Astrocyte (in vitro differentiated cells and primary cell): ENCODE data around the gene NOL4L. TPM values are rescaled to one million over a fixed set of nuclear protein-coding genes. Genes with fewer than 3 reads are reported as not detected.

Experiments
- DNase-seq: peaks from one replicate; pipeline ENCODE4 v3.0.0-alpha.2; 2010; ENCODE audit warnings: low read depth
- FAIRE-seq: peaks from 2 replicates; lab custom pipeline; 2011; peaks lifted over from hg19 to GRCh38; lab: Jason Lieb, UNC
- H2AFZ ChIP-seq: 2 replicates; pipeline ENCODE4 v1.6.0; 2012; ENCODE audit warnings: low read depth, low read length, inconsistent platforms
- H3K27ac ChIP-seq: 2 replicates; pipeline ENCODE4 v1.5.1; 2011; ENCODE audit warnings: low read depth, low read length, inconsistent platforms
- H3K27me3 ChIP-seq: 2 replicates; pipeline ENCODE4 v1.6.0; 2011; ENCODE audit warnings: low read length, inconsistent platforms; ENCODE audit not compliant: insufficient read depth
- H3K36me3 ChIP-seq: 2 replicates; pipeline ENCODE4 v1.5.1; 2011; ENCODE audit warnings: low read length, inconsistent platforms; ENCODE audit not compliant: insufficient read depth
- H3K4me1 ChIP-seq: 2 replicates; pipeline ENCODE4 v1.5.1; 2011; ENCODE audit warnings: low read length, inconsistent platforms; ENCODE audit not compliant: insufficient read depth
- H3K4me2 ChIP-seq: 2 replicates; pipeline ENCODE4 v1.6.0; 2012; ENCODE audit warnings: low read length, inconsistent platforms
- H3K4me3 ChIP-seq: 2 replicates; pipeline ENCODE4 v1.5.1; 2011; ENCODE audit warnings: low read depth, mild to moderate bottlenecking, low read length, inconsistent platforms; ENCODE audit not compliant: insufficient read depth
- H3K79me2 ChIP-seq: 2 replicates; pipeline ENCODE4 v1.6.0; 2012; ENCODE audit warnings: mild to moderate bottlenecking, low read length, inconsistent platforms; ENCODE audit not compliant: insufficient read depth
- H3K9ac ChIP-seq: 2 replicates; pipeline ENCODE4 v1.6.0; 2012; ENCODE audit warnings: mild to moderate bottlenecking, low read length, inconsistent platforms
- H3K9me3 ChIP-seq: 2 replicates; pipeline ENCODE4 v1.5.1; 2012; ENCODE audit warnings: low read depth, mild to moderate bottlenecking, low read length, inconsistent platforms; ENCODE audit not compliant: insufficient read depth
- H4K20me1 ChIP-seq: 2 replicates; pipeline ENCODE4 v1.6.0; 2012; ENCODE audit warnings: low read length, inconsistent platforms; ENCODE audit not compliant: insufficient read depth
- H3K27ac Mint-ChIP-seq: one replicate; pipeline ENCODE4 v1.8.0; 2021; ENCODE audit warnings: mild to moderate bottlenecking, mixed read lengths; ENCODE audit not compliant: unreplicated experiment
- H3K27me3 Mint-ChIP-seq: one replicate; pipeline ENCODE4 v1.8.0; 2021; ENCODE audit warnings: low read depth, mixed read lengths; ENCODE audit not compliant: unreplicated experiment
- H3K36me3 Mint-ChIP-seq: one replicate; pipeline ENCODE4 v1.8.0; 2021; ENCODE audit warnings: low read depth, mixed read lengths; ENCODE audit not compliant: unreplicated experiment
- H3K4me1 Mint-ChIP-seq: one replicate; pipeline ENCODE4 v1.8.0; 2021; ENCODE audit warnings: low read depth, mixed read lengths; ENCODE audit not compliant: unreplicated experiment
- H3K4me3 Mint-ChIP-seq: one replicate; pipeline ENCODE4 v1.8.0; 2021; ENCODE audit warnings: mild to moderate bottlenecking, moderate library complexity, mixed read lengths; ENCODE audit not compliant: unreplicated experiment
- H3K9me3 Mint-ChIP-seq: one replicate; pipeline ENCODE4 v1.8.0; 2021; ENCODE audit warnings: mild to moderate bottlenecking, mixed read lengths; ENCODE audit not compliant: unreplicated experiment
- CTCF ChIP-seq: IDR thresholded peaks from 2 replicates; pipeline ENCODE4 v1.5.1; 2011; ENCODE audit warnings: low read depth, mild to moderate bottlenecking, inconsistent platforms, low read length, moderate library complexity; ENCODE audit not compliant: insufficient read depth
- EZH2 ChIP-seq: IDR thresholded peaks from 2 replicates; pipeline ENCODE4 v1.6.1; 2012; ENCODE audit warnings: mild to moderate bottlenecking, low read length, inconsistent platforms; ENCODE audit not compliant: insufficient read depth
- total RNA-seq: library from RNA; stranded (reverse); gene quantifications from 2 replicates; pipeline ENCODE4 v1.2.1, GENCODE V29; 2021

NOL4L gene
- total RNA-seq, 1 donor from 2014 or later: 35.5 TPM

- H3K27ac ChIP-seq: no peak overlapping the region
- H4K20me1 ChIP-seq: peaks cover 6% of the 10 kb centered on the region
- H3K4me2 ChIP-seq: no peak overlapping the region
- TF ChIP-seq CTCF (no peak), EZH2 (no peak)
- H3K9me3 Mint-ChIP-seq: no peaks in the 10 kb centered on the region
- peak overlapping the region; percentile 64 for H3K27ac Mint-ChIP-seq
- H3K4me1 ChIP-seq: peaks cover 4% of the 10 kb centered on the region
- no peaks in the 10 kb centered on the region for H3K36me3 ChIP-seq
- no peak overlapping the region for H3K4me3 ChIP-seq
- H3K4me3 Mint-ChIP-seq: peak overlapping the region; percentile 11
- peaks cover 7% of the 10 kb centered on the region for H3K27me3 ChIP-seq
- H2AFZ ChIP-seq: no peak overlapping the region
- peaks cover 21% of the 10 kb centered on the region for H3K4me1 Mint-ChIP-seq
- no peaks in the 10 kb centered on the region for H3K79me2 ChIP-seq
- no peak overlapping the region for H3K9ac ChIP-seq
- DNase-seq (no peak), FAIRE-seq (no peak)
- H3K9me3 ChIP-seq: no peaks in the 10 kb centered on the region
- peaks cover 6% of the 10 kb centered on the region for H3K36me3 Mint-ChIP-seq
- peaks cover 13% of the 10 kb centered on the region for H3K27me3 Mint-ChIP-seq
Measured at GRCh38 chr20:32539026-32539816, 45.9 kb downstream of the NOL4L start.

- Histone ChIP-seq H4K20me1 (peaks cover 6% of the 10 kb centered on the region), H3K4me2 (no peak overlapping the region), H3K4me3 (no peak overlapping the region), H2AFZ (no peak overlapping the region), H3K27ac (no peak overlapping the region), H3K36me3 (no peaks in the 10 kb centered on the region), H3K27me3 (peaks cover 7% of the 10 kb centered on the region), H3K4me1 (peaks cover 4% of the 10 kb centered on the region), H3K79me2 (no peaks in the 10 kb centered on the region), H3K9me3 (no peaks in the 10 kb centered on the region), H3K9ac (no peak overlapping the region)
- TF ChIP-seq EZH2: no peak
- H3K27ac Mint-ChIP-seq: no peak overlapping the region
- peaks cover 4% of the 10 kb centered on the region for H3K36me3 Mint-ChIP-seq
- DNase-seq: no peak
- peaks cover 16% of the 10 kb centered on the region for H3K4me1 Mint-ChIP-seq
- H3K4me3 Mint-ChIP-seq: no peak overlapping the region
- no peaks in the 10 kb centered on the region for H3K9me3 Mint-ChIP-seq
- no peak for FAIRE-seq
- H3K27me3 Mint-ChIP-seq: peaks cover 13% of the 10 kb centered on the region
Measured at GRCh38 chr20:32538526-32538939, 46.6 kb downstream of the NOL4L start.

GRCh38 chr20:32537657-32538525 lies 47.2 kb downstream of the NOL4L start:
- Histone ChIP-seq H3K4me3 (no peak overlapping the region), H2AFZ (no peak overlapping the region), H3K79me2 (no peaks in the 10 kb centered on the region), H3K4me2 (no peak overlapping the region), H3K27me3 (peaks cover 7% of the 10 kb centered on the region), H4K20me1 (peaks cover 6% of the 10 kb centered on the region), H3K4me1 (peaks cover 4% of the 10 kb centered on the region), H3K27ac (no peak overlapping the region), H3K9ac (no peak overlapping the region), H3K9me3 (no peaks in the 10 kb centered on the region), H3K36me3 (no peaks in the 10 kb centered on the region)
- H3K27me3 Mint-ChIP-seq: peaks cover 13% of the 10 kb centered on the region
- H3K27ac Mint-ChIP-seq: peak overlapping the region; percentile 47
- peak overlapping the region; percentile 60 for H3K4me3 Mint-ChIP-seq
- DNase-seq (no peak), FAIRE-seq (no peak)
- peaks cover 16% of the 10 kb centered on the region for H3K4me1 Mint-ChIP-seq
- no peaks in the 10 kb centered on the region for H3K9me3 Mint-ChIP-seq
- H3K36me3 Mint-ChIP-seq: peaks cover 6% of the 10 kb centered on the region
- TF ChIP-seq EZH2 (no peak), CTCF (no peak)
